GM13977 (cell line): ENCODE results near the gene AR.

Experiments
- DNase-seq: peaks from one replicate; pipeline ENCODE4 v3.0.0; 2012; ENCODE audit warnings: low spot score
- in situ Hi-C: fragments of 300-500 bp; cut with MboI; formaldehyde crosslinking; loops from one replicate; pipeline ENCODE4 v1.12.0; 2022; ENCODE audit warnings: low sequenced_read_pairs, low pct_unique_long_range_greater_than_20kb, mixed read lengths, inconsistent platforms; ENCODE audit not compliant: unreplicated experiment
- TF ChIP-seq, protein P1 (sequence below): IDR thresholded peaks from 2 replicates; pipeline ENCODE4 v1.5.1; 2012; ENCODE audit warnings: mild to moderate bottlenecking, control low read depth; ENCODE audit not compliant: insufficient read depth; ENCODE audit errors: extremely low read depth, missing control alignments

The AR gene

DNA sequence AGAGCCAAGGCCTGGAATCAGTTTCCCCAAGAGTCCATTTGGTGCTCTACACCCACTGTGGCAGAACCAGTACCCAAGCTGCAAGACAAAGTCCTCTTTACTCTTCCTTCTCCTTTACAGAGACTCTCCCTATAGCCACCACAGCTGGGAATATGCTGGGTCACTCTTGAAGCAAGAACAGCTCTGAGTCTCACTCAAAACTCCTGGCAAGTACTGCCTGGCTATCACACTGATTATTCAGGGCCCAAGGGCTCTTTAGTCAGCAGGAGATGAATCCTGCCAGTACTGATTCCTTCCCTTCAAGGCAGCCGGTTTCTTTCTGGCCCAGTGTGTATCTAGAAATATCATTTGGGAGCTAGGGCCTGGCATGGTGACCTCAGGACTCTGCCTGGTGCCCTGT is 130.9 kb downstream of the AR start:
- in situ Hi-C loops = no loop called here
- DNase-seq = no peak

DNA sequence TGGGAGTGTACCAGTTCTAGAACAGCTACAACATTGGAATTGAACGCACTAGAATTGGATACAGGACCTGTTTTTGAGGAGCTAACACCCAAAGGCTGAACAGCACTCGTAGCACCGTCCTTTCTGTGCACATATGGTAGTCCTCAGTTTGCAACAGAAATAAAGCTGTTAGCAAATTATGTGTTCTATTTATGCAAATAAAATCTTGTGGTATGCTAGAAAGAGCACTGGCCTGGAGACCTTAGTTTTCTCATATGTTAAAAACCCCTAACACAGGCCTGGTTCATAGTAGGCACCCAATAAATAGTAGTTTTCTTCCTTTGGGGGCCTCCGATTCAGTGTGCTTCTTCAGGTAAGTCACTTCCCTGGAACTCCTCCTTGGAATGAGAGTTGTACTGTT is 140.3 kb downstream of the AR start:
- TF ChIP-seq, protein P1, sequence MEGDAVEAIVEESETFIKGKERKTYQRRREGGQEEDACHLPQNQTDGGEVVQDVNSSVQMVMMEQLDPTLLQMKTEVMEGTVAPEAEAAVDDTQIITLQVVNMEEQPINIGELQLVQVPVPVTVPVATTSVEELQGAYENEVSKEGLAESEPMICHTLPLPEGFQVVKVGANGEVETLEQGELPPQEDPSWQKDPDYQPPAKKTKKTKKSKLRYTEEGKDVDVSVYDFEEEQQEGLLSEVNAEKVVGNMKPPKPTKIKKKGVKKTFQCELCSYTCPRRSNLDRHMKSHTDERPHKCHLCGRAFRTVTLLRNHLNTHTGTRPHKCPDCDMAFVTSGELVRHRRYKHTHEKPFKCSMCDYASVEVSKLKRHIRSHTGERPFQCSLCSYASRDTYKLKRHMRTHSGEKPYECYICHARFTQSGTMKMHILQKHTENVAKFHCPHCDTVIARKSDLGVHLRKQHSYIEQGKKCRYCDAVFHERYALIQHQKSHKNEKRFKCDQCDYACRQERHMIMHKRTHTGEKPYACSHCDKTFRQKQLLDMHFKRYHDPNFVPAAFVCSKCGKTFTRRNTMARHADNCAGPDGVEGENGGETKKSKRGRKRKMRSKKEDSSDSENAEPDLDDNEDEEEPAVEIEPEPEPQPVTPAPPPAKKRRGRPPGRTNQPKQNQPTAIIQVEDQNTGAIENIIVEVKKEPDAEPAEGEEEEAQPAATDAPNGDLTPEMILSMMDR = no peak
- in situ Hi-C loops = no loop called here
- DNase-seq = no peak

More for the DNA sequence above, 130.9 kb downstream of the AR start:
- TF ChIP-seq, protein P1 = no peak

DNA sequence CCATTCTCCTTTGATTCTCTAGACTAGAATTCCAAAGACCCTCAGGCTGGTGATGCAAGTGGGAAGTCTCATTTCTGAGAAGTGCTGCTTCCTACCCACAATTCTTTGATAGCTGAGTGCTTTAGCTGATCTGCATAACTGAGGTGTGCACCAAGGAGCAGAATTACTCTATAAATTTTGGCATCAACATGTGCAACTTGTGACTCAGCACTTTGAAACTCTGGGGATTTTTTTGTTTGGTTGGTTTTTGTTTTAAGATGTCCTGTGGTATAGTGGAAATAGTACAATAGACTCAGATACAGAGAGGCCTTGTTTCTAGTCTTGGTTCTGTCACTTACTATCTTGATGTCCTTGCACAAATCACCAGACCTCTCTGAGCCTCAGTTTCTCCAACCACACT is 148.4 kb downstream of the AR start:
- in situ Hi-C loops = no loop called here
- DNase-seq = no peak
- TF ChIP-seq, protein P1 = no peak

DNA sequence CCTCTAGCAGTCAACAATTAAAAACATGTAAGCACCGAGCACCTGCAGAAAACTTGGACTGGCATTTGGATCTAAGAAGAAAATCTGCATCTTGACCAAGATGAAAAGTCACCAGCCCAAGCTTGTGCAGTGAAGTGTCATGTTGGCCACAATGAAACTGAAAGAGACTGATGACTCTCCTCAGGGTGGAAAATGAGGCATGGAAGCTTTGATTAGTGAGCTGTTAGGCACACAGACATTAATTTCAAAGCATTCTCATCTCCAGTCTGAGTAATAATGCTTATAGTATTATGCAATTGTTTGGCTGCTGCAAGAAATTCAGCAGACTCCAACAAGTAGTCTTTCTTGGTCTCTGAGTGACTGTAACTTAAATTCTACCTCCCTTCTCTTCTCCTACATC is 150.1 kb downstream of the AR start:
- in situ Hi-C loops = no loop called here
- TF ChIP-seq, protein P1 = no peak
- no peak for DNase-seq

DNA sequence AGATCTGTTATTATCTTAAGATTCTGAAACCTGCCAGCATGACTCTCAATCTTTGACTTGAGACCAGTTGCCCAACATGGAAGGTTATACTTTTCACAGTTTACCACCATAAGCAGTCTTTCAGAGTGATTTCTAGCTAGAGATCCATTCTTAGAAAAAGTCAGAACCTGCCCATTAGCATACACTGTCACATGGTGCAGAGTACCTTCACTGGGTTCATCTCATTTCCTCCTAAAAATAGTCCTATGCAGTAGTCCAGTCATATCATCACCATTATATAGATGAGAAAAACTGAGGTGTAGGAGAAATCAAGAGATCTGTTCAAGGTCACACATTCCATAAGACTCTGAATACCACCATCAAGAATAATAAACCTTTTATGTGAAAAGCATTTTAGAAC is 153.6 kb downstream of the AR start:
- in situ Hi-C loops = no loop called here
- DNase-seq = no peak
- TF ChIP-seq, protein P1 = no peak

DNA sequence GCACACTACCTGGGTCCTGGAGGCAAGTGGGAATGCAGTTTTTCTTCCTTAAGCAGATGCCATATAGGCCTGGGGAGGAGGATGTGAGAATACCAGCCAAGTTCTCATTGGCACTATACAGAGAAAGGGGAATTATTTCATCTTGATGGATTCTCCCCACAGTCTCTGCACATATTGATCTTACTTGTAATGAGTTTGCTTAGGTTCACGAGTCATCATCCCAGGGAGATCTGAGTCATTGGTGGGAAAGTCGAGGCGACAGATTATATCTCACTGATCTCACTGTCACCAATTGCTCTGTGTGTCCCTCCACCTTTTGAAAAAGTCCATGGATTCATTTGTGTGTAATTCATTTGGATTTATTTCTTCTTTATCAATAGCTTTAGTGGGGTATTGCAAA is 156.8 kb downstream of the AR start:
- in situ Hi-C loops = no loop called here
- TF ChIP-seq, protein P1 = no peak

DNA sequence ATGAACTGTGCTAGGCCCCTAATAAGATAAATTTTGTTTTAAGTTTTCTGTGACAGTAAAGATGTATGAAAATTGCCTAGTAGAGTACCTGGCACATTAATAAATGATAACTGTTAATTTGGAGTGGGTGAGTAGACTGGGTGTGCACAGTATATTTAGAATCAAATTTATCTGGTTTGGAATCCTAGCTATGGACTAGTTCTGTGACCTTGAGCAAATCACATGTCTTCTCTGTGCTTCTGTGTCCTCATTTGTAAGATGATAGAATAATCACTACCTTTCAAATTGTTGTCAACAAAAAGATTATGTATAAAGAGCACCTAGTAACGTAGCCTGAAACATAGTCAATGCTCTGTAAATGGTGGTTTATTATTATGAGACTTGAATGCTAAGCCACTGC is 170.2 kb downstream of the AR start:
- in situ Hi-C loops = no loop called here
- TF ChIP-seq, protein P1 = no peak
- no peak for DNase-seq

More for the DNA sequence above, 156.8 kb downstream of the AR start:
- DNase-seq = no peak
